GM19238 (cell line): ENCODE measurements around the gene KREMEN1.

Experiments used
- DNase-seq: peaks from one replicate; pipeline ENCODE4 v3.0.0; 2011; ENCODE audit warnings: low spot score; ENCODE audit not compliant: insufficient read length

Gene KREMEN1

DNA sequence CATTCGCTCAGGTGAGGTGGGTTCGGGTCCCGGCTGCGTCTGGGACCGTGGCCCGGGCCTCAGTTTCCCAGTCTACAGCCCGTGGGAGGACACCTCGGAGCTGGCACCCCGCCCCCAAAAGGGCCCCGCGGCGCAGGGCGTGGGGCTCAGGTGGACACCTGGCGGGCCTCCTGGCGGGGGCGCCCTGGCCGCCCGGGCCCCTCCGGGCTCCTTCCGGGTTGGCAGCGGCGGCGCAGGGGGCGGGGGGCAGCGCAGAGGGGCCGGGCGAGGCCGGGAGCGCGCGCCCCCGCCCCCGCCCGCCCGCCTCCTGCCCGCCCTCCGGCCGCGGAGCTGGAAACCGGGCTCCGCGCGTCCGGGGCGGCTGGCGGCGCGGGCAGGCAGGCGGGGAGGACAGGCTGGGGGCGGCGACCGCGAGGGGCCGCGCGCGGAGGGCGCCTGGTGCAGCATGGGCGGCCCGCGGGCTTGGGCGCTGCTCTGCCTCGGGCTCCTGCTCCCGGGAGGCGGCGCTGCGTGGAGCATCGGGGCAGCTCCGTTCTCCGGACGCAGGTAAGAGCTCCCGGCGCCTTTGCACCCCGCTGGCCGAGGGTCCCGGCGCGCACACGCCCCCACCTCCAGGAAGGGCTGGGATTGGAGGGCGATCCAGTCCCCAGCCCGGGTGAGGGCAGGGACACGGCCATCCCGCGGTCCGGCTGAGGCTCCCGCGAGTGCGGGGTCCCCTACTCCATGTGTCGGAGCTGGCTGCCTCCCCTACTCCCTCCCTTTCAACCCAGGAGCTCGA lies 132.9 kb downstream of the KREMEN1 start, which contains the start of gene EMID1:
Gene EMID1, plus strand, starts transcription at position 303 of the 778 bp plus-strand sequence. Its CDS starts 143 bp downstream, at position 446.
- DNase-seq: peak; percentile 53

DNA sequence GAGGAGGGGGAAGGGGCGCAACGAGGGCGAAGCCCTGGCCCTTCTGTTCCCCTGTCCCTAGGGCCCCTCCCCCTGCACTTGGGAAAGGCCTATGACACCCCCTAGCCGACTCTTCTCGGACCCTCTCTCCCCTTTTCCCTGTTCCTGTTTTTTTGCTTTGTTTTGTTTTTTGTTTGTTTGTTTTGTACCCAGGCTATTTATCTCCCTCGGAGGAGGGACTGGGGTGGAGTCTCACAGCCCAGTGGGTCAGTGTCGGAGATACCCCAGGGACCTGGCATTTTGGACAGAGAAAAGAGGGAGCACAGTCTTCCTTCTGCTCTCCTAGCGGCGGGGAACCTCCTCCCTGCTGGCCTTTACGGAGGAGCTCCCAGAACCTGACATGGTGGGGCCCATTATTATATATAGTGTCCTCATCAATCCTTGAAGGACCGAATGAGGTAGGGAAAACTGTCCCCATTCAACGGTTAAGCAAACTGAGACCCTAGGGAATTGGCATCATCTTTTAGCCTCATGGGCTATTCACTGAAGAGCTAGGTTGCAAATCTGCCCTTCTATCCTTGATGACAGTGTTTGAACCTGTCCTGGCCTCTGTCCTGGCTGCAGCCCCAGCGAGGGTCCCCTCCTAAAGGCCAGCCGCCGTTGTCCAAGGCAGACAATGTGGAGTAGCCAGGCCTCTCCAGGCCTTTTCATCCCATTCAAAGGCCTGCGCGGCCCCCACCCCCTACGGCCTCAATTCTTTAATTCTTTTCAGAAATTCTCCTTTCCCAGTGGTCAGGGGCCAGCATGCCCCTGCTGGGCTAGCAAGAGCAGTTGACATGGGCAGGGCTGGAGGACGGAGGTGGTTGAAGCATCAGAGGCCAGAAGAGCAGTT lies 133.8 kb downstream of the KREMEN1 start:
- no peak for DNase-seq

DNA sequence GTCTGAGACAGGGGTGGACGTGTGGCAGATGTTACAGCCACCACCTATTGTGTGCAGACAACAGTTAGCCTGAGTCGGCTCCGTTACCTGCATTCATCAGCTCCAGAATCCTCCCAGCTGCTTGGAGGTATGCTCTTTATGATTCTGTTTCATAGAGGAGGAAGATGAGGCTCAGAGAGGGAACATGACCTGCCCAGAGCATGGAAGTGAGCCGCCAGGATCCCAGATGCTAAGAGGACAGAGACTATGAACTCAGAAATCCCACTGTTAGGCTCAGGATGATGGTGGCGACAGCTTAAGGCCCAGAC lies 134.4 kb downstream of the KREMEN1 start:
- no peak for DNase-seq

DNA sequence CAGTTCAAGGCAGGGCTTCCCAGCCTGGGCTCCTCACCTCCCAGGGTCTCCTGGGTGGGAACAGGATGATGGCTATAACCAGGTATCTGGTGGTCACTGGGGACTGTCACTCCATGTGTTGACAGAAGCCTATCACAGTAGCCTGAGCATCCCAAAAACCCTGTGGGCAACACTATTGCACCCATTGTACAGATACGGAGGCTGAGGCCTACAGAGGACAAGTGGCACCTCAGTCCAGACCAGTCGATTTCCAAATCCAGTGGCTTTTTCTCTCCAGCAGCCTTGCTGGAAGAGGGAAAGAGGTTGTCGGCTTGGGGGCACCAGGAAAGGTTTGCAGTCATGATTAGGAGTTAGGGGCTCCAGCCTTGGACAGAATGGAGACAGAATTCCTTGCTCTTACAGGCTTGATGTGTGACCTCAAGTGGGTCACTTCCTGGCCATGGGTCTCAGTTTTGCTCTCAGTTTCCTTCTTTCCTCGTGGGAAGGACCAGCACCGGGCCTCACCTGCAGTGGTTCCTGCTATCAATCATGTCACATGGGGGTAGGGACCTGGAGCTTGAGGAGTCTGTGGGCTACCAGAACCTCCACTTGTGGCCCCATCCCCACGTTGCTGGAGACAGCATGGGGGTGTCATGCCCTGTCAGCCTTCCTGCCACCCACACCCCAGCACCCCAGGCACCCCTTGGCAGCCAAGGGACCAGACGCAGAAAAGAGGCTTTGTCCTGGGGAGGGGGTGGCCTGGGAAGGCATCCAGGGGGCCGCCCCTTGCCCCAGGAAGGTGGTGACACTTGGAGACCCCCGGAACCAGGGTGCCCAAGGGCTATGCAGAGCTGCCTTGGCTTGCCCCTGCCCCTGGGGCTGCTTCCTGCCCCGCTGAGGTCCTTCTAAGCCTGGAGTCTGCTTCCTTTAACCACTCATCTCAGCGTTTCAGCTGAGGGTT lies 135.0 kb downstream of the KREMEN1 start:
- no peak for DNase-seq

DNA sequence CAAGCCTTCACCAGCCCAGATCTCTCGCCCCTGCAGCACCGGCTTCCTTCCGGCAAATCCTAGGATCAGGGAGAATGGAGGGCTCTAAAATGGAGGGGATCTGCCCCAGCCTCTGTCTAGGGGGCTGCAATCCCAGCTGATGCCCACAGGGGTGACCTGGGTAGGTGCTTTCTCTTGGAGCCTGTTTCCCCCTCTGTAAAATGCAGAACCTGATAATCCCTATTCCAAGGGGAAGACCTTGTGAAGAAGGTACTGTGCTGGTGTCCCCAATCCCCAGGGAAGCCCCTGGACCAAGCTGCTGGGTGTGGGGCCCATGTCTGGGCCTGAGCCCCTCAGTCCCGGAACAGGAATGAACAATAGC lies 135.6 kb downstream of the KREMEN1 start:
- no peak for DNase-seq

DNA sequence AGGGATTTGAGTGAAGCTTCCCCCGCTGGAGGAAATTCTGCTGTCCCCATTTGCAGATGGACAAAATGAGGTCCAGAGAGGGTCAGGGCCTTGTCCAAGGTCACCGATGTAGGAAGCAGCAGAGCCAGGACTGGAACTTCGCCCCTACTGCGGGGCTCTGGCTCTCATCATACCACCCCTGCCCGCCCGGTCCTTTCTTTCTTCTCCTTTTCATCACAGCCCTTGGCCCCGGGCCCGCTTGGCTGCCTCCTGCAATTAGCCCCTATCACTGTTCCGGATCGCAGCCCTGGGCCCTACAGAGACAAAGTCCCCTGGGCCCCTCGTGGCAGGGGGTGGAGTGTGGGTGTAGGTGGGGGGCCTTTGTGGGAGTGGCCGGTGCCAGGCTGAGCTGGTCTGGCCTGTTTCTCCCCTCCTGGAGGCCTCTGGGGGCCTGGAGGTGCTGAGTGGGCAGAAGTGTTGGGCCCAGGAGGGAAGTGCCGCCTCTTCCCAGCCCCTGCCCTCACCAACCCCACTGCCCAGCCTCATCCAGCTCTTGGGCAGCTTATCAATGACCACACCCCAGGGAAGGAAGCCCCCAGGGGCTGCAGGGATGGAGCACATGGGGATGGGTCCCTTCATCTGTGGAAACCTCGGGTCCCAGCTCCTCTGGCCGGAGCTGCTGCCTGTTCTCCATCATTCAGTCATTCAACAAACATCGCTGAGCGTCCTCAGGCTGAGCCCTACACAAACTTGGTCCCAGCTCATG lies 136.2 kb downstream of the KREMEN1 start:
- peak; percentile 54 for DNase-seq

DNA sequence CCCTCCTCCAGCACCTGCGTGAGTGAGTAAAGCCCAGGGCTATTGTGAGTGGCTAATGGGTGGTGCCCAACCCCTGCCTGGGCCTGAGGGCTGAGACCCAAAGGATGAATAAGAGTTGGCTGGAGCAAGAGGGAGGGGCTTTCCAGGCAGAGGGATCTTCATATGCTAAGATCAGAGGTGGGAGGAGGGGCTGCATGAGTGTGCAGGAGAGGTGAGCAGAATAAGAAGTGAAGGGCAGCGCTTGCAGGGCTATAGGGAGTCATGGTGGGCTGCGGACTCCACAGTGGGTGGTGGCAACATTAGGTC lies 136.7 kb downstream of the KREMEN1 start:
- no peak for DNase-seq

DNA sequence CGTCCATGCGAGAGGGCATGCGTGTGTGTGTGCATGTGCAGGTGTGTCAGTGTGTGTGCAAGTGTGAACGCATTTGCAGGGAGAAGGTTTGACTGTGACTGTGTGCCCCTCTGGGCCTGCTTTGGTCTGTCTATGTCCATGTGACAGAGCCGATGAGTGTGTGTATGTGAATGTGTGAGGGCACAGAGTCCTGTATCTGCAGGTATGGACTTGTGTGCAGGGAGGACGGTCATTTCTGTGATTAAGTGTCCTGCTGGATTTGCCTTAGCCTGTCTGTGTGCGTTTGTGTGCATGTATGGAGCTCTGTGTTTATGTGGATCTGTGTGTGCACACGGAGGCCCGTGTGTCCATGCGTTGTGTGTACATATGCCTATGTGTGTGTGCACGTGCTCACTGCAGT lies 138.2 kb downstream of the KREMEN1 start:
- DNase-seq: no peak

DNA sequence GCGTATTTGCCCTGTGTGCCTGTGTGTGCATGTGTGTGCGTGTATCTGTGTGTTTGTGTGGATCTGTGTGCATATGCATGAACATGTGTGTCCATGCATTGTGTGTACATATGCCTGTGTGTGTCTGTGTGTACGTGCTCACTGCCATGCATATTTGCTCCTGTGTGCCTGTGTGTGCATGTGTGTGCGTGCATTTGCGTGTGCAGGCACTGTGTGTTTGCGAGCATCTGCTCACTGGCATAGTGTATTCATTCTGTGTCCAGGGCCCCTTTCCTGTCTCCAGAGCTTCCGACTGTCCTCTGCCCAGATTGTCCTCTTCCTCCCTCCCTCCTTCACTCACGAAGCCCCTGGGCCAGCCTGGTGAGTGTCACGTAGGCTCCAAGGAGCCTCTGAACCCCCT lies 138.6 kb downstream of the KREMEN1 start:
- no peak for DNase-seq

DNA sequence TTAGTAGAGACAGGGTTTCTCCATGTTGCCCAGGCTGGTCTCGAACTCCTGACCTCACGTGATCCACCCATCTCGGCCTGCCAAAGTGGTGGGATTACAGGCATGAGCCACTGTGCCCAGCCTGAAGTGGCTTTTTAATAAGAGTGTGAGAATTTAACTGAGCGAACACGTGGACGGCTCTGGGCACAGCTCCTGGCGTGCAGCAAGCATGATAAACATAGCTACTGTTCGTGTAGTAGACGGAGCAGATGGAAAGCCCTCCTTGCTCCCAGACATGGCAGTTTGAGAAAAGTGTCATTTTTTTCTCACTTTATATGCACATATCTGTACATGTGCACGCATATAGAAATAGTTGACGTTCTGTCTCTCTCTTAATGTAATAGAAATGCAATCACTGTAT lies 139.9 kb downstream of the KREMEN1 start:
- no peak for DNase-seq

DNA sequence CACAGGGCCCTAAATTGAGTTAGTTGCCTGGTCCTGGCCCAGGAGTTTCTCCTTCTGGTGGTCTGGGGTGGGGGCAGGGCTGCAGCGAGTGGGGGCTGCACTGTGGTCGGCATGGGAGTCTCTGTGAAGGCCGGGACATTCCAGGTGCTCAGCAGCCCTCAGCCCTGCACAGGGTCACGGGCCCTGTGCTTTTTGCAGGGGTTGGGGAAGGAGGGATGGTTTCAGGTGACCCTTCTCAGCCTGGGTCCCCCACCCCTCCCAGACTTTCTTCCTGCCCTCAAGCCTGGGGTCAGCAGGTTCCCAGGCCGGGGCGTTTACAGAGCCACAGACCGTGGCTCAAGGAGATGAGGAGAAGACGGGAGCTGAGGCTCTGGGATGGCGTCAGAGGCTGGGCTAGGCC lies 140.7 kb downstream of the KREMEN1 start:
- no peak for DNase-seq

DNA sequence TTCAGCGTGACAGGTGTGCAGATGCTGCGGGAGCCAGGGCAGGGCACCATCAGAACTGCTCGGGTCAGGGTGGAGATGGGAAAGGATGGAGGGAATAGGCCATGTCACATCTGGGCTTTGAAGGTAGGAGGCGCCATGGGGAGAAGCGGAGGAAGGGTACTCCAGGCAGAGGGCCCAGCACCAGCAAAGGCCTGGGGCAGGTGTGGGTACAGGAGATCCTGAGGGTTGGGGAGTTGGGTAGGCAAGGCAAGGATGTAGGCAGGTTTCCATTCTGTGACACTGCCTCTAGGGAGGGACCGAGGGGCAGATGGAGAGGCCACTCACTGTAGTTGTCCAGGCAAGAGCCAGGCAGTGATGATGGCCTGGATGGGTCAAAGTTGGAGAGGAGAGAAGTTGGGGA lies 141.4 kb downstream of the KREMEN1 start:
- no peak for DNase-seq

DNA sequence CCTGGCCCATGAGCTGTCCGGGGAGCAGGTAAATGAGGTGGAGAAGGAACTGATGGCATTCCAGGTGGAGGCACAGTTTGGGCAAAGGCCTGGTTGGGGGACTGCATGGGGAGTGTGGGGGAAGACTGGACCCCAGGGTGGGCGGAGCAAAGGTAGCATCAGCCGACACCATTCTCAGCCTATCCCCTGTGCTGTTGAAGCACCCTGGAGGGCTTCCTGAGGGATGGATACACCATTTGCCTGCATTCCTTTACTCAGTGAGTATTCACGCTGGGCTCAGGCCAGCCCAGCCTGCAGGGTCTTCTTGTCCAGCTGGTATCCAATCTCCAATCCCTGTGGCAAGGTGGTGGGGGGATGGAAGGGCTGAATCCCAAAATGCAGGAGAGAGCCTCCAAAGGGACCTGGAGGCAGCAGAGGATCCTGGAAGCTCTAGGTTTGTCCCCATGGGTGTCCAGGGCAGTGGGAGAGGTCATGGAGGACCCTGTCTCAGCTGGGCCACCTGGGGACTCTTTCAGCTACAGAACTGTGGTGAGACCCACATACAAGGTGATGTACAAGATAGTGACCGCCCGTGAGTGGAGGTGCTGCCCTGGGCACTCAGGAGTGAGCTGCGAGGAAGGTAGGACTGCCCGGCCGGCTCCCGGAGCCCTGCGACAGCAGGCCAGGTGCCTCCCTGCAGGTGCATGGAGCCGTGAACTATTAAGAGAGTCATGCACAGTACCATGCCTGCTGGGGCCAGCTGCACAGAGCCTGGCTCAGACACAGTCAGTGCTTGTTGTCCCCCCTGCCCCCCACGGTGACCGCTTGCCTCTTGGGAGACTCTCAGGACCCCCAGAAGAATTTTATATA lies 142.4 kb downstream of the KREMEN1 start:
- DNase-seq: peak; percentile 1

DNA sequence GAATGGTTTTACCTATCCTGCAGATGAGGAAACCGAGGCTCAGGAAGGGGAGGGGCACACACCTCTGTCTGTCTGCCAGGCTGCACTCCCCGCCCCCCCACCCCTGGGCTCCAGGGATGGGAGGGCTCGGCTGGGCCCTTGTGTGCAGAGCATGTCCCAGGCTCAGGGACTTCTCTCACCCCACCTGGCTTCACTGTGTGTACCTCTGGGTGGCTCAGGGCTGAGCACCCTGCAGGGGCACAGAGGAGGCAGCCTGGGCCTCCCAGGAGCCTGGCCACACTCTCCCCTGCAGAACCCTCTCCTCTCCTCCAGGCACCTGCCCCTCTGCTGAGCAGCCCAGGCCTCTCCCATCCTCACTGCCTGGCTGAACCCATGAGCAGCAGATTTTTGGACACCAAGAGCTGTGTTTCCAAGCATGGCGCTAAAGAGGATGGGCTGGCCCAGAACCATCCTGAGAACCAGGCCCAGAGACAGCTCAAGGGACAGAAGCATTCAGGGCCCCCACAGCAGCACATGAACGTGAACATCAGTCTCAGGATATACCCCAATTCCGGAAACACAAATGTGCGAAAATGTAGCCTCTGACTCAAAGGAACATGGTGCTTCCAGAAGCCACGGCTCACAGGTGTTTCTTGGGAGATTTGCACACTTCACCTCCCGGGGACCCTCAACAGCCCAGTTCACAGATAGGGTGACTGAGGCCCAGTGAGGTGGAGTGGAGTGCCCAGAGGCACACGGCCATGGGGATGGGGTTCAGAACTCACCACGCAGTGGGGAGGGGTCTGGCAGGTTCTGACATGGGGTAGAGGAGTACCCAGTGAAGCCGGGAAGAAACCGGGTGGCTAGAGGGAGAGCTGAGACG lies 143.4 kb downstream of the KREMEN1 start:
- DNase-seq: peak; percentile 1

DNA sequence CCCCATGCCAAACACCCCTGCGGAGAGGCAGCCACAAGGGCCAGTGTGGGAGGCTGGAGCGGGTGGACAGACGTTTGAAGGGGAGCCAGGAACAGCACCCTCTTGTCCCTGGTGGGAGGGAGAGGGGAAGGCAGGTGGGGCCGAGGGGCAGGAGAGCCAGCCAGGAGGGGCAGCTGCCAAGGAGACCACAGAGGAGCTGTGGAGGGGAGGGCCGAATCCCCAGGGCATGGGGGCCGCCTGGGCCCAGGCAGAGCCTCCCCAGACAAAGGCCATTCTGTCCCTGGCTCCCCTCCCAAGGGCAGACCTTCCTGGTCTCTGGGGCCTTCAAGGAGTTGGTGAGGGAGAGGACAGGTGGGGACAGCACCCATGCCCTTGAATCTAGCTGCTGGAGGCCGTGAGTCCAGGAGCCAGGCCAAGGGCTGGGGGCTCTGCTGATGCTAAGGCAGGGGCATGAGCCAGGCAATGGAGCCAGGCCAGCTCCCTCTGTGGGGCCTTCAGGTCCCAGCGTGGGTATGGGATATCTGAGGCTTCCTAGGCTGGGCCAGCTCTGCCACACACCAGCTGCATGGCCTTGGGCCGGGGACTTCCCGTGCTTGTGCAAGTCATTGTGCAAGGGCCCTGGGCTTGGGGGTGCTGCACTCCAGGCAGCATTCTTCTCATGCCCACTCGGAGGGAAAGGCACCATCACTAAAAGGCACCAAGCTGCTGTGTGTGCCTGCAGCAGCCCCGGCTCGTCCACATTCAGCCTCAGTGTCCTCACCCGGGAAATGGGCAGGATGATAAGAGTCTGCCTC lies 144.2 kb downstream of the KREMEN1 start:
- DNase-seq: peak; percentile 2
